GM12891 (cell line): Measurements from ENCODE around the gene PRR15.

ENCODE experiments used
- POLR2A ChIP-seq: IDR thresholded peaks from 2 replicates; pipeline ENCODE4 v1.6.1; 2011; ENCODE audit warnings: low read depth, low read length, control low read depth
- POLR2AphosphoS5 ChIP-seq: IDR thresholded peaks from 2 replicates; pipeline ENCODE4 v1.6.1; 2011; ENCODE audit warnings: low read depth, low read length, control low read depth
- TAF1 ChIP-seq: IDR thresholded peaks from 2 replicates; pipeline ENCODE4 v1.6.1; 2011; ENCODE audit warnings: low read depth, low read length, control low read depth

DNA sequence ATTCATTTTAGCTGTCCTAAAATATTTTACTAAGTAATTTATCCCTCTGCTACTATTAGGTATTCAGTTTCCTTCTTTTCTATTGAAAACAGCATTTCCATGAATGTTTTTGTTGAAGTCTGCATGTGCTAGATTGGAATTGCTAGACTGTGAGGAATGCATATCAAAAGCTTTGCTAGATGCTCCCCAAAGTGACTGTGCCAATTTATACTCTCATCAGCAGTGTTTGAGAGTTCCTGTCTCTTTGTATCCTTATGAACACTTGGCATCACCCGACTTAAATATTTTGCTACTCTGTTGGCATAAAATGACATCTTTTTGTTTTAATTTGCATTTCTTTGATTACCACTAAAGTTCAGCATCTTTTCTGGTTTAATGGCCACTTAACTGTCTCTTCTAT lies 45.0 kb upstream of the PRR15 start:
- TF ChIP-seq POLR2A (no peak), TAF1 (no peak), POLR2AphosphoS5 (no peak)
